Measurements from ENCODE around the gene NPLOC4.

The NPLOC4 gene

GRCh38 chr17:81524039-81524864 lies 112.7 kb downstream of the NPLOC4 start:
- H3K4me1 Mint-ChIP-seq (ENCODE audit: low read depth), result peaks cover 8% of the 10 kb centered on the region
- no peaks in the 10 kb centered on the region for H3K36me3 Mint-ChIP-seq (ENCODE audit: low read depth)
- intact Hi-C loops (cut with micrococcal nuclease), result no loop called here
- H3K9me3 Mint-ChIP-seq, result no peaks in the 10 kb centered on the region
- H3K4me3 Mint-ChIP-seq, result no peak overlapping the region
- no peak overlapping the region for H3K27ac Mint-ChIP-seq
- peaks cover 84% of the 10 kb centered on the region for H3K27me3 Mint-ChIP-seq

GRCh38 chr17:81523402-81524038 lies 113.4 kb downstream of the NPLOC4 start:
- intact Hi-C loops (cut with micrococcal nuclease), result no loop called here
- Mint-ChIP-seq H3K4me1 (ENCODE audit: low read depth) (peaks cover 11% of the 10 kb centered on the region), H3K27ac (no peak overlapping the region), H3K27me3 (peaks cover 77% of the 10 kb centered on the region), H3K36me3 (ENCODE audit: low read depth) (no peaks in the 10 kb centered on the region), H3K4me3 (no peak overlapping the region), H3K9me3 (no peaks in the 10 kb centered on the region)

- Mint-ChIP-seq H3K36me3 (ENCODE audit: low read depth) (peaks cover 6% of the 10 kb centered on the region), H3K9me3 (no peaks in the 10 kb centered on the region), H3K27ac (no peak overlapping the region), H3K27me3 (peaks cover 73% of the 10 kb centered on the region), H3K4me1 (ENCODE audit: low read depth) (peaks cover 18% of the 10 kb centered on the region), H3K4me3 (no peak overlapping the region)
- intact Hi-C loops (cut with micrococcal nuclease), result no loop called here
Observed at GRCh38 chr17:81522491-81523401, 114.2 kb downstream of the NPLOC4 start.

- Mint-ChIP-seq H3K27ac (peak overlapping the region; percentile 27), H3K27me3 (peaks cover 50% of the 10 kb centered on the region), H3K9me3 (no peaks in the 10 kb centered on the region), H3K4me1 (ENCODE audit: low read depth) (peaks cover 41% of the 10 kb centered on the region), H3K4me3 (no peak overlapping the region), H3K36me3 (ENCODE audit: low read depth) (peaks cover 8% of the 10 kb centered on the region)
- intact Hi-C loops (cut with micrococcal nuclease), result no loop called here
Observed at GRCh38 chr17:81520021-81520901, 116.7 kb downstream of the NPLOC4 start.

- intact Hi-C loops (cut with micrococcal nuclease), result loop anchor here (10.0 kb wide), 1 partner anchor 125 kb away; the partner anchor contains the start of gene BAHCC1
- Mint-ChIP-seq H3K27me3 (peaks cover 42% of the 10 kb centered on the region), H3K27ac (peak overlapping the region; percentile 27), H3K36me3 (ENCODE audit: low read depth) (peaks cover 12% of the 10 kb centered on the region), H3K4me3 (peak overlapping the region; percentile 40), H3K4me1 (ENCODE audit: low read depth) (peaks cover 44% of the 10 kb centered on the region), H3K9me3 (no peaks in the 10 kb centered on the region)
Observed at GRCh38 chr17:81519284-81520020, 117.5 kb downstream of the NPLOC4 start.

- Mint-ChIP-seq H3K9me3 (no peaks in the 10 kb centered on the region), H3K36me3 (ENCODE audit: low read depth) (peaks cover 12% of the 10 kb centered on the region), H3K4me1 (ENCODE audit: low read depth) (peaks cover 44% of the 10 kb centered on the region), H3K4me3 (peak overlapping the region; percentile 40), H3K27ac (no peak overlapping the region), H3K27me3 (peaks cover 36% of the 10 kb centered on the region)
- intact Hi-C loops (cut with micrococcal nuclease), result loop anchor here (10.0 kb wide), 1 partner anchor 124 kb away; the partner anchor contains the start of gene BAHCC1
Observed at GRCh38 chr17:81518785-81519283, 118.1 kb downstream of the NPLOC4 start.

- Mint-ChIP-seq H3K4me1 (ENCODE audit: low read depth) (peaks cover 44% of the 10 kb centered on the region), H3K4me3 (peak overlapping the region; percentile 44), H3K27ac (no peak overlapping the region), H3K36me3 (ENCODE audit: low read depth) (peaks cover 12% of the 10 kb centered on the region), H3K27me3 (peaks cover 30% of the 10 kb centered on the region), H3K9me3 (no peaks in the 10 kb centered on the region)
- intact Hi-C loops (cut with micrococcal nuclease), result loop anchor here (10.0 kb wide), 1 partner anchor 123 kb away; the partner anchor contains the start of gene BAHCC1
Observed at GRCh38 chr17:81518113-81518784, 118.7 kb downstream of the NPLOC4 start.

GRCh38 chr17:81517339-81518112 lies 119.4 kb downstream of the NPLOC4 start:
- intact Hi-C loops (cut with micrococcal nuclease), result loop anchor here (10.0 kb wide), 1 partner anchor 123 kb away; the partner anchor contains the start of gene BAHCC1
- Mint-ChIP-seq H3K9me3 (no peaks in the 10 kb centered on the region), H3K36me3 (ENCODE audit: low read depth) (peaks cover 13% of the 10 kb centered on the region), H3K27me3 (peaks cover 23% of the 10 kb centered on the region), H3K4me3 (peak overlapping the region; percentile 44), H3K4me1 (ENCODE audit: low read depth) (peaks cover 43% of the 10 kb centered on the region), H3K27ac (no peak overlapping the region)

- Mint-ChIP-seq H3K9me3 (no peaks in the 10 kb centered on the region), H3K4me3 (peak overlapping the region; percentile 91), H3K27me3 (peaks cover 18% of the 10 kb centered on the region), H3K36me3 (ENCODE audit: low read depth) (peaks cover 18% of the 10 kb centered on the region), H3K27ac (peak overlapping the region; percentile 88), H3K4me1 (ENCODE audit: low read depth) (peaks cover 43% of the 10 kb centered on the region)
- intact Hi-C loops (cut with micrococcal nuclease), result loop anchor here (10.0 kb wide), 1 partner anchor 122 kb away; the partner anchor contains the start of gene BAHCC1
Observed at GRCh38 chr17:81517009-81517338, 119.9 kb downstream of the NPLOC4 start.

- peak overlapping the region; percentile 91 for H3K4me3 Mint-ChIP-seq
- peaks cover 49% of the 10 kb centered on the region for H3K4me1 Mint-ChIP-seq (ENCODE audit: low read depth)
- peaks cover 14% of the 10 kb centered on the region for H3K27me3 Mint-ChIP-seq
- peak overlapping the region; percentile 88 for H3K27ac Mint-ChIP-seq
- intact Hi-C loops (cut with micrococcal nuclease), result loop anchor here (10.0 kb wide), 1 partner anchor 122 kb away; the partner anchor contains the start of gene BAHCC1
- no peaks in the 10 kb centered on the region for H3K9me3 Mint-ChIP-seq
- peaks cover 24% of the 10 kb centered on the region for H3K36me3 Mint-ChIP-seq (ENCODE audit: low read depth)
Observed at GRCh38 chr17:81516439-81516838, 120.5 kb downstream of the NPLOC4 start.

GRCh38 chr17:81515530-81516041 lies 121.3 kb downstream of the NPLOC4 start:
- H3K9me3 Mint-ChIP-seq, result no peaks in the 10 kb centered on the region
- peaks cover 32% of the 10 kb centered on the region for H3K36me3 Mint-ChIP-seq (ENCODE audit: low read depth)
- peaks cover 9% of the 10 kb centered on the region for H3K27me3 Mint-ChIP-seq
- peaks cover 57% of the 10 kb centered on the region for H3K4me1 Mint-ChIP-seq (ENCODE audit: low read depth)
- peak overlapping the region; percentile 91 for H3K4me3 Mint-ChIP-seq
- intact Hi-C loops (cut with micrococcal nuclease), result loop anchor here (2.0 to 10.0 kb wide), 2 partner anchors 37 to 121 kb away; partner anchors contain the start of genes BAHCC1 and FAAP100
- H3K27ac Mint-ChIP-seq, result peak overlapping the region; percentile 88

Data from dendritic cell treated with granulocyte-macrophage colony-stimulating factor and Interleukin-4, amounts not matched to agents 40 ng/mL and 50 ng/mL, for 4 days (primary cell).